OCI-LY1 (cell line): ENCODE data around the gene PLIN5.

Source experiments
- H2AFZ ChIP-seq: fragments of 200-600 bp; sonication (generic), shearing (Covaris generic); 2 replicates; pipeline ENCODE4 v1.6.0; 2014; ENCODE audit warnings: antibody characterized with exemption, mild to moderate bottlenecking, low read length
- H3F3A ChIP-seq: fragments of 200-600 bp; sonication (generic), shearing (Covaris generic); 2 replicates; pipeline ENCODE4 v1.6.0; 2014; ENCODE audit warnings: mild to moderate bottlenecking, antibody characterized with exemption, low read length, moderate library complexity; ENCODE audit not compliant: insufficient read depth
- H3K27ac ChIP-seq: fragments of 200-600 bp; sonication (generic); 2 replicates; pipeline ENCODE4 v1.5.1; 2014; ENCODE audit warnings: low read length, mixed run types, mild to moderate bottlenecking, low read depth; ENCODE audit not compliant: poor library complexity, severe bottlenecking
- H3K27me3 ChIP-seq: fragments of 200-600 bp; sonication (generic); 2 replicates; pipeline ENCODE4 v1.6.0; 2014; ENCODE audit warnings: antibody characterized with exemption, mild to moderate bottlenecking, low read length, moderate library complexity; ENCODE audit not compliant: insufficient read depth
- H3K36me3 ChIP-seq: fragments of 200-600 bp; sonication (generic); 2 replicates; pipeline ENCODE4 v1.6.1; 2014; ENCODE audit warnings: mild to moderate bottlenecking, antibody characterized with exemption, low read length, moderate library complexity, mixed read lengths; ENCODE audit not compliant: insufficient read depth
- H3K4me1 ChIP-seq: fragments of 200-600 bp; sonication (generic); 2 replicates; pipeline ENCODE4 v1.5.1; 2014; ENCODE audit warnings: mild to moderate bottlenecking, low read length, moderate library complexity; ENCODE audit not compliant: insufficient read depth, severe bottlenecking
- H3K4me2 ChIP-seq: fragments of 200-600 bp; sonication (generic), shearing (Covaris generic); 2 replicates; pipeline ENCODE4 v1.6.1; 2014; ENCODE audit warnings: low read length
- H3K4me3 ChIP-seq: fragments of 200-600 bp; sonication (generic); 2 replicates; pipeline ENCODE4 v1.5.1; 2014; ENCODE audit warnings: low read length, low read depth, mild to moderate bottlenecking, mixed read lengths; ENCODE audit not compliant: poor library complexity, severe bottlenecking
- H3K79me2 ChIP-seq: fragments of 200-600 bp; shearing (Covaris generic); 2 replicates; pipeline ENCODE4 v1.6.1; 2016; ENCODE audit warnings: mixed run types, low read length, mixed read lengths; ENCODE audit not compliant: insufficient read depth
- H3K9ac ChIP-seq: fragments of 200-600 bp; sonication (generic), shearing (Covaris generic); 2 replicates; pipeline ENCODE4 v1.6.1; 2014; ENCODE audit warnings: mild to moderate bottlenecking, low read length, mixed read lengths
- H3K9me2 ChIP-seq: fragments of 200-600 bp; sonication (generic), shearing (Covaris generic); 2 replicates; pipeline ENCODE4 v1.6.1; 2014; ENCODE audit warnings: low read depth, mild to moderate bottlenecking, low read length, mixed read lengths
- H3K9me3 ChIP-seq: fragments of 200-600 bp; shearing (Covaris generic); 2 replicates; pipeline ENCODE4 v1.6.1; 2014; ENCODE audit warnings: low read length, mixed read lengths
- H4K20me1 ChIP-seq: fragments of 200-600 bp; sonication (generic), shearing (Covaris generic); 2 replicates; pipeline ENCODE4 v1.6.0; 2016; ENCODE audit warnings: mild to moderate bottlenecking, low read length; ENCODE audit not compliant: insufficient read depth
- CTCF ChIP-seq: fragments of 200-600 bp; sonication (generic), shearing (Covaris generic); IDR thresholded peaks from 2 replicates; pipeline ENCODE4 v1.5.1; 2017; ENCODE audit warnings: mild to moderate bottlenecking, antibody characterized with exemption, low read length, moderate library complexity, mixed read lengths
- EZH2 ChIP-seq: fragments of 200-600 bp; sonication (generic), shearing (Covaris generic); IDR thresholded peaks from 2 replicates; pipeline ENCODE4 v1.8.0; 2017; ENCODE audit warnings: borderline replicate concordance, mixed run types, mild to moderate bottlenecking, antibody characterized with exemption, low read length, moderate library complexity, mixed read lengths

PLIN5 gene

GRCh38 chr19:4504891-4505569 lies 30.0 kb downstream of the PLIN5 start:
- no peak overlapping the region for H2AFZ ChIP-seq
- H4K20me1 ChIP-seq, result no peaks in the 10 kb centered on the region
- no peak for TF ChIP-seq CTCF
- no peak for TF ChIP-seq EZH2
- H3K27me3 ChIP-seq, result no peaks in the 10 kb centered on the region
- H3K9ac ChIP-seq, result no peak overlapping the region
- no peaks in the 10 kb centered on the region for H3K9me3 ChIP-seq
- peaks cover 16% of the 10 kb centered on the region for H3K36me3 ChIP-seq
- no peaks in the 10 kb centered on the region for H3F3A ChIP-seq
- H3K79me2 ChIP-seq, result no peaks in the 10 kb centered on the region
- H3K27ac ChIP-seq, result no peak overlapping the region
- H3K9me2 ChIP-seq, result no peaks in the 10 kb centered on the region
- no peaks in the 10 kb centered on the region for H3K4me1 ChIP-seq
- no peak overlapping the region for H3K4me3 ChIP-seq
- H3K4me2 ChIP-seq, result no peak overlapping the region

- H3K27me3 ChIP-seq, result no peaks in the 10 kb centered on the region
- H3K4me2 ChIP-seq, result no peak overlapping the region
- no peak overlapping the region for H2AFZ ChIP-seq
- no peak overlapping the region for H3K27ac ChIP-seq
- no peaks in the 10 kb centered on the region for H3K4me1 ChIP-seq
- H4K20me1 ChIP-seq, result no peaks in the 10 kb centered on the region
- H3K4me3 ChIP-seq, result no peak overlapping the region
- TF ChIP-seq EZH2 (no peak), CTCF (no peak)
- H3K9ac ChIP-seq, result no peak overlapping the region
- H3K79me2 ChIP-seq, result no peaks in the 10 kb centered on the region
- H3K9me3 ChIP-seq, result no peaks in the 10 kb centered on the region
- H3K9me2 ChIP-seq, result no peaks in the 10 kb centered on the region
- peaks cover 16% of the 10 kb centered on the region for H3K36me3 ChIP-seq
- H3F3A ChIP-seq, result no peaks in the 10 kb centered on the region
Observed at GRCh38 chr19:4504297-4504701, 30.7 kb downstream of the PLIN5 start.

- no peak for TF ChIP-seq CTCF
- no peak for TF ChIP-seq EZH2
- Histone ChIP-seq H3K9me3 (no peaks in the 10 kb centered on the region), H3K4me2 (no peak overlapping the region), H3K79me2 (no peaks in the 10 kb centered on the region), H3F3A (no peaks in the 10 kb centered on the region), H3K27ac (no peak overlapping the region), H4K20me1 (no peaks in the 10 kb centered on the region), H3K4me1 (no peaks in the 10 kb centered on the region), H3K36me3 (peaks cover 16% of the 10 kb centered on the region), H3K9ac (no peak overlapping the region), H2AFZ (no peak overlapping the region), H3K4me3 (no peak overlapping the region), H3K9me2 (no peaks in the 10 kb centered on the region), H3K27me3 (no peaks in the 10 kb centered on the region)
Observed at GRCh38 chr19:4503825-4504170, 31.2 kb downstream of the PLIN5 start.
